Neural progenitor cell (in vitro differentiated cells): ENCODE results near the gene B4GALNT1. TPM values are rescaled to one million over a fixed set of nuclear protein-coding genes. Genes with fewer than 3 reads are reported as not detected.

Experiments
- DNase-seq: peaks from one replicate; pipeline ENCODE4 v3.0.0-alpha.2; 2016; ENCODE audit warnings: low spot score
- H2AFZ ChIP-seq: fragments of 200-600 bp; sonication (generic); replicated peaks from 2 replicates; pipeline ENCODE4 v1.6.1; 2016; ENCODE audit warnings: antibody characterized with exemption
- H3F3A ChIP-seq: fragments of 200-600 bp; sonication (generic); 2 replicates; pipeline ENCODE4 v1.6.1; 2016; ENCODE audit warnings: antibody characterized with exemption, low read depth
- H3K27ac ChIP-seq: fragments of 200-600 bp; sonication (generic); 2 replicates; pipeline ENCODE4 v1.5.1; 2016; ENCODE audit warnings: mild to moderate bottlenecking
- H3K27me3 ChIP-seq: fragments of 200-600 bp; sonication (generic); 2 replicates; pipeline ENCODE4 v1.6.1; 2016; ENCODE audit warnings: mild to moderate bottlenecking, moderate library complexity
- H3K36me3 ChIP-seq: fragments of 200-600 bp; sonication (generic); 2 replicates; pipeline ENCODE4 v1.5.1; 2016
- H3K4me1 ChIP-seq: fragments of 200-600 bp; sonication (generic); 2 replicates; pipeline ENCODE4 v1.6.1; 2016; ENCODE audit warnings: mixed run types
- H3K4me2 ChIP-seq: fragments of 200-600 bp; sonication (generic); 2 replicates; pipeline ENCODE4 v1.6.1; 2016
- H3K4me3 ChIP-seq: fragments of 200-600 bp; sonication (generic); 2 replicates; pipeline ENCODE4 v1.5.1; 2016
- H3K79me2 ChIP-seq: fragments of 200-600 bp; sonication (generic); 2 replicates; pipeline ENCODE4 v1.6.1; 2016; ENCODE audit warnings: low read depth
- H3K9ac ChIP-seq: fragments of 200-600 bp; sonication (generic); 2 replicates; pipeline ENCODE4 v1.6.1; 2016
- H3K9me3 ChIP-seq: fragments of 200-600 bp; sonication (generic); 2 replicates; pipeline ENCODE4 v1.5.1; 2016; ENCODE audit warnings: low read depth
- H4K20me1 ChIP-seq: fragments of 200-600 bp; sonication (generic); 2 replicates; pipeline ENCODE4 v1.6.1; 2016; ENCODE audit warnings: low read depth
- H3K27ac Mint-ChIP-seq: 3 replicates; pipeline ENCODE4 v1.8.0; 2021; ENCODE audit warnings: mixed read lengths
- H3K27me3 Mint-ChIP-seq: 2 replicates; pipeline ENCODE4 v1.8.0; 2022; ENCODE audit warnings: low read depth, mild to moderate bottlenecking, inconsistent platforms, moderate library complexity, mixed read lengths; ENCODE audit not compliant: insufficient read depth
- H3K36me3 Mint-ChIP-seq: 3 replicates; pipeline ENCODE4 v1.8.0; 2021; ENCODE audit warnings: mixed read lengths
- H3K4me1 Mint-ChIP-seq: 3 replicates; pipeline ENCODE4 v1.8.0; 2021; ENCODE audit warnings: mixed read lengths
- H3K4me3 Mint-ChIP-seq: 3 replicates; pipeline ENCODE4 v1.8.0; 2021; ENCODE audit warnings: mild to moderate bottlenecking, moderate library complexity, mixed read lengths
- H3K9me3 Mint-ChIP-seq: 3 replicates; pipeline ENCODE4 v1.8.0; 2020; ENCODE audit warnings: mixed read lengths
- CTCF ChIP-seq: fragments of 200-600 bp; sonication (generic); IDR thresholded peaks from 2 replicates; pipeline ENCODE4 v1.5.1; 2017; ENCODE audit warnings: antibody characterized with exemption, mild to moderate bottlenecking
- EZH2 ChIP-seq: fragments of 200-600 bp; sonication (generic); IDR thresholded peaks from 2 replicates; pipeline ENCODE4 v1.6.1; 2017; ENCODE audit warnings: antibody characterized with exemption, mild to moderate bottlenecking, moderate library complexity
- EZH2phosphoT487 ChIP-seq: fragments of 200-600 bp; sonication (generic); IDR thresholded peaks from 2 replicates; pipeline ENCODE4 v1.6.1; 2017; ENCODE audit warnings: antibody characterized with exemption
- total RNA-seq: library from RNA; depleted of rRNA; stranded (reverse); fragments of >200 nt; gene quantifications from 2 replicates; pipeline ENCODE4 v1.2.3, GENCODE V29; 2015; ENCODE audit warnings: low replicate concordance

The B4GALNT1 gene
- total RNA-seq, 1 donor from 2014 or later, result 0.28 TPM

- no peak overlapping the region for H3K4me3 Mint-ChIP-seq
- no peak overlapping the region for H3K27ac ChIP-seq
- H3K79me2 ChIP-seq, result no peaks in the 10 kb centered on the region
- H3K4me3 ChIP-seq, result no peak overlapping the region
- no peak overlapping the region for H3K27ac Mint-ChIP-seq
- no peaks in the 10 kb centered on the region for H3K4me1 Mint-ChIP-seq
- no peak overlapping the region for H3K4me2 ChIP-seq
- H3K27me3 ChIP-seq, result no peaks in the 10 kb centered on the region
- H3F3A ChIP-seq, result no peaks in the 10 kb centered on the region
- no peaks in the 10 kb centered on the region for H3K36me3 ChIP-seq
- no peak overlapping the region for H2AFZ ChIP-seq
- TF ChIP-seq EZH2 (no peak), EZH2phosphoT487 (no peak), CTCF (no peak)
- no peaks in the 10 kb centered on the region for H4K20me1 ChIP-seq
- H3K9me3 ChIP-seq, result no peaks in the 10 kb centered on the region
- peaks cover 6% of the 10 kb centered on the region for H3K27me3 Mint-ChIP-seq
- H3K9me3 Mint-ChIP-seq, result no peaks in the 10 kb centered on the region
- H3K9ac ChIP-seq, result no peak overlapping the region
- DNase-seq, result no peak
- H3K4me1 ChIP-seq, result no peaks in the 10 kb centered on the region
- peaks cover 11% of the 10 kb centered on the region for H3K36me3 Mint-ChIP-seq
Observed at GRCh38 chr12:57576613-57577160, 56.3 kb downstream of the B4GALNT1 start.

Other genes with a start within 250 kb of the B4GALNT1 start
- gene R3HDM2, start 202.2 kb downstream of the B4GALNT1 start, total RNA-seq, result 29.9 and 40.0 TPM in 2 replicates
- 0.06 TPM in 1 of 2 replicates, not detected in the other for gene INHBC, start 198.4 kb downstream of the B4GALNT1 start, total RNA-seq
- gene INHBE, start 177.9 kb downstream of the B4GALNT1 start, total RNA-seq, result 2.6 TPM in 1 of 2 replicates, not detected in the other
- 0.12 and 0.71 TPM in 2 replicates for gene GLI1, start 173.4 kb downstream of the B4GALNT1 start, total RNA-seq
- gene ARHGAP9, start 153.3 kb downstream of the B4GALNT1 start, total RNA-seq, result 0.62 TPM in 1 of 2 replicates, not detected in the other
- gene MARS1, start 145.1 kb downstream of the B4GALNT1 start, total RNA-seq, result 109 and 116 TPM in 2 replicates
- 2.3 and 4.3 TPM in 2 replicates for gene DDIT3, start 112.7 kb downstream of the B4GALNT1 start, total RNA-seq
- gene MBD6, start 110.4 kb downstream of the B4GALNT1 start, total RNA-seq, result 3.6 and 5.4 TPM in 2 replicates
- 147 and 192 TPM in 2 replicates for gene DCTN2, start 86.0 kb downstream of the B4GALNT1 start, total RNA-seq
- 7.9 and 8.6 TPM in 2 replicates for gene KIF5A, start 83.2 kb downstream of the B4GALNT1 start, total RNA-seq
- 15.5 and 23.4 TPM in 2 replicates for gene PIP4K2C, start 42.0 kb downstream of the B4GALNT1 start, total RNA-seq
- 56.4 and 67.9 TPM in 2 replicates for gene DTX3, start 28.4 kb downstream of the B4GALNT1 start, total RNA-seq
- gene ARHGEF25, start 21.8 kb downstream of the B4GALNT1 start, total RNA-seq, result 17.3 and 27.3 TPM in 2 replicates
- 107 and 113 TPM in 2 replicates for gene OS9, start 60.9 kb upstream of the B4GALNT1 start, total RNA-seq
- 1.7 and 2.7 TPM in 2 replicates for gene AGAP2, start 105.5 kb upstream of the B4GALNT1 start, total RNA-seq
- 57.6 and 61.3 TPM in 2 replicates for gene TSPAN31, start 111.8 kb upstream of the B4GALNT1 start, total RNA-seq
- 169 and 348 TPM in 2 replicates for gene CDK4, start 119.1 kb upstream of the B4GALNT1 start, total RNA-seq
- gene MARCHF9, start 121.9 kb upstream of the B4GALNT1 start, total RNA-seq, result 8.1 and 11.9 TPM in 2 replicates
- 0.17 and 0.99 TPM in 2 replicates for gene CYP27B1, start 133.9 kb upstream of the B4GALNT1 start, total RNA-seq
- 4.5 and 5.6 TPM in 2 replicates for gene METTL1, start 138.9 kb upstream of the B4GALNT1 start, total RNA-seq
- 2.1 and 4.8 TPM in 2 replicates for gene EEF1AKMT3, start 139.4 kb upstream of the B4GALNT1 start, total RNA-seq
- gene TSFM, start 149.6 kb upstream of the B4GALNT1 start, total RNA-seq, result 18.1 and 19.0 TPM in 2 replicates
- 0.12 and 0.37 TPM in 2 replicates for gene AVIL, start 185.5 kb upstream of the B4GALNT1 start, total RNA-seq
- 43.6 and 73.2 TPM in 2 replicates for gene CTDSP2, start 213.5 kb upstream of the B4GALNT1 start, total RNA-seq